Renal cortex interstitium (tissue), 11 donors: ENCODE data around the gene KAZN. TPM values are rescaled to one million over a fixed set of nuclear protein-coding genes. Genes with fewer than 3 reads are reported as not detected.

Experiments
- DNase-seq, 11 donors: peaks; one replicate each; pipeline ENCODE4 v3.0.0-alpha.2; 2013; ENCODE audit warnings: low read depth in 9 of 11, low spot score in 4 of 11; ENCODE audit errors: extremely low read depth in 1 of 11
- polyA plus RNA-seq, 3 donors: library from polyadenylated mRNA; unstranded; fragments of 120-200 nt; gene quantifications; one replicate each; pipeline ENCODE4 v1.2.1, GENCODE V29; 2013; ENCODE audit not compliant: insufficient read length in 3 of 3

The KAZN gene
- polyA plus RNA-seq, 3 donors, result 32.3 to 43.3 (median 34.6) TPM

DNA sequence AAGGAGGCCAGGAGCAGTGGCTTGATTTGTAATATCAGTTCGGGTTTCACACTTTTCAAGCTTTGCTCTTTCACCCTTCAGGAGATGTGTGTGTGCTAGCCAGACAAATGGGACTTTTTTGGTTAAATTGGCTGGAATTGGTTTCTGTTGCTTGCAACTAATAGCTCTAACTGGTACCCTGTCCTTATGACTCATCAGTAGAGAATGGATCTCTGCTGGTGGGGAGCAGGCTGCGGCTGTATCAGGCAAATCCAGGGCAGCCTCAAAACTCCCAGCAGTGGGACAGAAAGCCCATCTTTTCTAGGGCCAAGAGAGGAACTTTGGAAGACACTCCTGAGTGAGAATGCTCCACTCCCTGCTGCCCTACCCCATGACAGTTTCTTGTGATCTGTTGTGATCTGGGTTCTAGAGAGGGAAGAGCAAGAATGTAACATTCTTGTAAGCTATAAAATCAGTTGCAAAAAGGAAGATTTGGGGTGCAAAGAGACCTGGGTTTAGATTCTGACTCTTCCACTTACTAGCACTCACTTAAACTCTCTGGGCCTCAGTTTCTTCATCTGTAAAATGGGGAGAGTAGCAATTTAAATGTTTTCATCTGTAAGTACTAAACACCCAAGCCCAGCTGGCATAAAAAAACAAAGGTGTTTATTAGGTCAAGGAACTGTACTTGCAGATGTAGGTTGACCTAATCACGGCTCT, 298.0 kb downstream of the KAZN start:
- DNase-seq, result no peak

DNA sequence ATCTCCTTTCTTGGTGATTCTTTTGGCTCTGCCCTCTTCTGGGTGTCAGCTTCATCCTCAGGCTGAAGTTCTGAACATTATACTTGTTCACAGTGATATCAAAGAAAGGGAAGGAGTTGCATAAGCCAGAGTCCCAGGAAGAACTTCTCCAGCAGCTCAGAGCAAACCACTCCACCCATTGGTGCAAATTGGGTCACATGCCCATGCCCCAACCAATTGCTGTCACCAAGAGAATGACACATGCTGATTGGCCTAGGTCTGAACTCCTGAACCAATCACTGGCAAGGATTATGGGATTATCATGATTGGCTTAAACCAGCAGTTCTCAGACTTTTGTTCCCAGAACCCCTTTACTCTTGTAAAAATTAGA, 298.6 kb downstream of the KAZN start:
- DNase-seq, result no peak

DNA sequence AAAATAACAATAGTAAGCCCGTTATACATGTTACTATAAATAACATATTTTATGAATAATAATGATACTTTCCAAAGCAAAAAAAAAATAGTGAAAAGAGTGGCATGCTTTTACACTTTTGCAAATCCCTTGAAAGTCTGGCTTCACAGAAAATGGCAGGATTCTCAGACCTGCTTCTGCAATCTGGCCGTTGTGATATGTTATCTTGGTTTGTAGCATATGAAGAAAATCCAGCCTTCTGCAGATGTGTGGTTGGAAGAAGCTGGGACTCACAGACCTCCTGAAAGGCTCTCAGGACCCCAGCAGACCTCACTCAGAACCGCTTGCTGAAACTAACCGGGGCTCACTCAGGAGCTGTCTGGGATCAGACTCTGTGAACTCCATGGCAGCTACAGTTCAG, 299.1 kb downstream of the KAZN start:
- no peak for DNase-seq

DNA sequence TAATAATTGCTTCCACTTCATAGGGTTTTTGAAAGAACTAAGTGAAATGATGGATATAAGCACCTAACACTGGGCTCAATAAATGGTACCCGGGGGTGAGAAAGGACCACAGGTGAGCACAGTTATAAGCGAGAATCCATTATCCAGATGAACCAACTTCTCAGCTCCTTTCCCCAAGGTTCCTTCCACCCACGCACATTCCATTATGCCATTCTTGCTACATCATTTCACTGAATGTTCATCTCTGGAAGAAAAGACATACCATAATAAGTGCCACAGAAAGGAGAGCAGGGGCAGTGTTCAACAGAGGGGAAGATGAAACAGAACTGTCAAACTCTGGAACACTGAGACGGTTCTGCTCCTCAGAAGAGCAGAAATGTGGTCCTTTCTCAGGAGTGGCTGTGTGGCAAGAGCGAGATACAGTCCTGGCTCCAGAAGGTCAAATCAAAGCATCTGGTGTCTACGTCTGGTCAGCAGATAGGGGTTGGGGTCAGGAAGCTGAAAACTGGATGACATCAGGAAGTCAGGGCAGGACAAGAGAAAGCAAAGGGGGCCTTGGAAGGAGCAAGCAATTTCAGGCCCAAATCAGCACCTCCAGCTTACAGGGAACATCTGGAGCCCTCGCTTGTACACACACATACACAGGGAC, 299.6 kb downstream of the KAZN start:
- no peak for DNase-seq

GRCh38 chr1:14899686-14900085, 301.2 kb downstream of the KAZN start:
- no peak for DNase-seq

GRCh38 chr1:14901371-14901954, 303.0 kb downstream of the KAZN start:
- DNase-seq, result no peak

DNA sequence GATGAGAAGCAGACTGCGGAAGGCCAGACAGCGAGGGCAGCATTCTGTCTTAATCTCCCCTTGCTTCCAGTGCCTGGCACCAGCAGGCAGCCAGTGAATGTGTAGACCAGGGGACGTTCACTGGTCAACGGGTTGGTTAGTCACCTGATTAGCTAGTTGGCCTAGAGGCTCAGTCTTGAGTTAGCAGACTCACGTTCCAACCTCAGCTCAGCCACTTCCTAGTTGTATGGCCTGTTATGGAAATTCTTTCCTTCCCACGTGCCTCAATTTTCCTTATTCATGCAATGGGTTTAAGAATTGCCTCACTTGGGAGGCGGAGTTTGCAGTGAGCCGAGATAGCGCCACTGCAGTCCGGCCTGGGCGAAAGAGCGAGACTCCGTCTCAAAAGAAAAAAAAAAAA, 305.4 kb downstream of the KAZN start:
- DNase-seq, result no peak

GRCh38 chr1:14906665-14907064, 308.2 kb downstream of the KAZN start:
- no peak for DNase-seq

DNA sequence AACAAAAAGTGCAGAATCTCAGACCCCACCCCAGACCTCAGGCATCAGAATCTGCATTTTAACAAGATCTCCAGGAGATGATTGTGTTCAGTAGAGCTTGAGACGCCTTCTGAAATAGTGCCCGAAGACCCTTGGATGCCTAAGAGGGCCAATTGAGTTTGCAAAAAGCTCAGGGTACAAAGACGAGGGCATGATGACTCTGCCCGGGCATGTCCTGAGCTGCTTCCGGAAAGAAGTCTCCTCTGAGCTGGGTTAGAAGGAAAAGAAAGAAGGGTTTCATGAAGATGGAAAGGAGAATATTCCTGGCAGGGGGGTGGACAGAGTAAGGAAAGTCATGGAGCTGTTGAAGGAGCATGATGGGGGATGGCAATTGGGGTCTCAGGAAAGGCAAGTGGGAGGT, 308.9 kb downstream of the KAZN start:
- no peak for DNase-seq

- DNase-seq, result no peak
Measured at GRCh38 chr1:14909273-14909672, 310.8 kb downstream of the KAZN start.

GRCh38 chr1:14909920-14910460, 311.5 kb downstream of the KAZN start:
- no peak for DNase-seq

DNA sequence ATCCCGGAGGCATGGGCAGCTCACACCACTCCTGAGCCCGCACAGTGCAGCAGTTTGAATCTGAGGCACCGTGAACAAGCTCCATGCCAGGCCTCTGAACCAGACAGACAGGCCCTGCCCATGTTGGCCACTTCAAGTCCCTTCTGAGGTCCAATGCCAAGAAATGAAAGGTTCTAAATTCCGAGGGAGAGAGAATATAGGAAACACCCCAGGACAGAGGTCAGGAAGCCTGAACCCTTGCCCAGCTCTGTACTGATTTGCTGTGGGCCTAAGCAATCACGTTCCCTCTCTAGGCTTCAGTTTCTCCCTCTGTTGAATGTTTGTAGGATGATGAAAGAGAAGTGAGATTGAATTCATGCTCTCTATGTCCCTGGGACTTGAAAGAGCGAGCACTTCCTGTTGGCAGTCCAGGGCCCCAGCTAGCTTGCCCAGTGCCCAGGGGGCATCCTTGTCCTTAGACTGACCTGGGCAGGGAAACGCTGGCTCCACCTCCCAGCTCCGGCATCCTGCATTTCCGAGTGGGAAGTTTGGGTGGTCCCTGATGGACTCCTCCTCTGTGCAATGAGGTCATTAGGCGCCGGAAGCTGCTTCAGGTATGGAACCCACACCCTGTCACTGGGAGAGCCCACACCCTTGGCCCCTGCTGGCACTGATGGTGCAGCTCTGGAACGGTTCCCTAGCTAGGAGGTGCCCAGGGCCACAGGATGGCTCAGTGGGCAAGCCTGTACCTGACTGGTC, 312.7 kb downstream of the KAZN start:
- no peak for DNase-seq

DNA sequence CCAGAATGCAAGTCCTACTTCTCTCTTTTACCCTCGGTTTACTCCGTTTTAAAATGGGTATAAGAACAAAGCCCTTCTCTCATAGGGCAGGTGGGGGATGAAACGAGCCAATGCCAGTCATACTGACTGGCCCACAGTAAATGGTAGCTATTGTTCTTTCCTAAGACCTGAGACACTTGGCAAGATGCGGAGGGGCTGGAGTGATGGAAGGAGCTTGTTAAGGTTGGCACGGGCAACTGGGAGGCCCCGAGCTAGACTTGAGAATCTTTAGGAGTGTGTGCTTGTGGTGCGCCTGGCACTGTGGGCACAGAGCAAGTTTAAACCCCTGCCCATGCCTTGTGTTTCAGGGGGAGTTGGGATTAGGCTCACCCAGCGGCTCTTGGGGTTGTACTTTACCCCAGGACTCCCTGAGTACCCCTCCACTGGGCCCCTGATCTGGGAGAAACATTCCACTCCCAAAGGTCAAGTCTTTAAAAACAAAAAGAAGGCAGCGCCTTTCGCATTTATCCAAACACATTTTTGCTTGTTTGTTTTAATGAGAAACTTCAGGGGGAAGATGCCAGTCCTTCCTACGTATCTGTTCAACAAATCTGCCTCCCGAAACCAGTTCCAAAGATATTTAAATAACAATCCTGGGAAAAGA, 314.5 kb downstream of the KAZN start:
- DNase-seq, result no peak

- DNase-seq, result no peak
Measured at GRCh38 chr1:14913482-14914177, 315.1 kb downstream of the KAZN start.

- DNase-seq, result no peak
Measured at GRCh38 chr1:14914351-14914988, 316.0 kb downstream of the KAZN start.

- DNase-seq, result peak in 2 of 11 donors; percentile 56 to 59
Measured at GRCh38 chr1:14915356-14916054, 317.0 kb downstream of the KAZN start.

DNA sequence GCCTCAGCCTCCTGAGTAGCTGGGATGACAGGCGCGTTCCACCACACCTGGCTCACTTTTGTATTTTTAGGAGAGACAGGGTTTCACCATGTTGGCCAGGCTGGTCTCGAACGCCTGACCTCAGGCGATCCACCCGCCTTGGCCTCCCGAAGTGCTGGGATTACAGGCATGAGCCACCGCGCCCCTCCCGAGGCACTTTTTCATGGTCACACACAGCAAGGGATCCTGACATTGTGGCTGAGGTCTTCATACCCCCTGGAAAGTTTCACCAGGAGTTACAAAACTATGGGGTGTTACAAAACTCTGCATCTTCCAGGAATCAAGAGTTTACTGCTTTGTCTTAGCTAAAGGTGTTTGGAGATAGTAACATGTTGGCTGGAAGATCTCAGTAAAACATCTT, 320.8 kb downstream of the KAZN start:
- DNase-seq, result no peak

DNA sequence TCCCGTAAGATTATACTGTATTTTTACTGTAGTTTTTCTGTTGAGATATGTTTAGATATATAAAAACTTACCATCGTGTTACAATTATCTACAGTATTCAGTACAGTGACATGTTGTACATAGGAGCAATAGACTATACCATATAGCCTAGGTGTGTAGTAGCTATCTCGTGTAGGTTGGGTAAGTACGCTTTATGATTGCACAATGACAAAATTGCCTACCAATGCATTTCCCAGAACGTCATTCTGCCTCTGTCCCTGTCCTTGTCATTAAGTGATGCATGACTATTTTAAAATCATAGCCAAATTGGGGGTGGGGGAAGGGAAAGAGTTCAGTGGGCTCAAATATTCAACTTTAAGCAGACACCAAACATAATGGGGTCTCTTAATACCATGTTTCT, 321.3 kb downstream of the KAZN start:
- DNase-seq, result no peak
